Measurements from ENCODE around the gene LONP1. TPM values are rescaled to one million over a fixed set of nuclear protein-coding genes. Genes with fewer than 3 reads are reported as not detected.
A peak's percentile ranks its signal among the peaks of the same experiment; 100 is the strongest.
"Not testable (repeated sequence)": the region's sequence is repeated elsewhere in the genome, so short reads cannot be mapped to it uniquely, and the experiment has no call there.

LONP1 gene
- total RNA-seq, 2 experiments from 2014 or later, result 134 to 141 TPM

- Mint-ChIP-seq H3K9me3 (ENCODE audit: low read depth) (no peaks in the 10 kb centered on the region), H3K27ac (no peak overlapping the region), H3K27me3 (no peaks in the 10 kb centered on the region), H3K4me1 (peaks cover 27% of the 10 kb centered on the region), H3K4me3 (no peak overlapping the region), H3K36me3 (peaks cover 45% of the 10 kb centered on the region)
- CTCF ChIA-PET, result no interaction called here
- DNase-seq (no peak), ATAC-seq (no peak)
Observed at GRCh38 chr19:5694167-5694955, 25.6 kb downstream of the LONP1 start.

- Mint-ChIP-seq H3K27me3 (no peaks in the 10 kb centered on the region), H3K9me3 (ENCODE audit: low read depth) (no peaks in the 10 kb centered on the region), H3K27ac (no peak overlapping the region), H3K4me1 (peaks cover 31% of the 10 kb centered on the region), H3K4me3 (no peak overlapping the region), H3K36me3 (peaks cover 38% of the 10 kb centered on the region)
- CTCF ChIA-PET, result no interaction called here
- DNase-seq, result no peak
- no peak for ATAC-seq
Observed at GRCh38 chr19:5693195-5694166, 26.5 kb downstream of the LONP1 start.

DNA sequence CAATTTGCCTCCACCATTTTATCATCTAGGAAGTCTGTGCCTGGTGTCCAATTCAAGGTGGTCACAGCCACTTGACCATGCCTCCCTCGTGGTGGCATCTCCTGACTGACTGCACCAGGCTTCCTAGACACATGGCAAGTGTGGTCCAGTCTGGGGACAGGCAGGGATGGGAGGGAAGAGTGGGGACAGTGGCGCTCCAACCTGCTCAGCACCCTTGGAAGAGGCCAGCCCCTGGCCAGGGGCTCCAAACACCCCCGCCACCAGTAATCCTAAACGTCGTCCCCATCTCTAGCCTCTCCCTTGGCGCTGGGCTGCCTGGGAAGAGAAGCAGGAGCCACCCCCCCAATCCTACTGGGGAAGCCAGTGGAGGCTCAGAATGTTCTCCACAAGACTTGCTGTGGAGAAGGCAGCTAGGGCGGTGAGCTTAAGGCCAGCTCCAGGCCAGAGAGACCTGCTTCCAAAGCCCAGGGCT, 27.2 kb downstream of the LONP1 start:
- H3K27ac Mint-ChIP-seq, result peak overlapping the region; percentile 92
- H3K4me1 Mint-ChIP-seq, result peaks cover 35% of the 10 kb centered on the region
- no peaks in the 10 kb centered on the region for H3K27me3 Mint-ChIP-seq
- H3K4me3 Mint-ChIP-seq, result peak overlapping the region; percentile 98
- DNase-seq, result no peak
- no peaks in the 10 kb centered on the region for H3K9me3 Mint-ChIP-seq (ENCODE audit: low read depth)
- no peak for ATAC-seq
- peaks cover 38% of the 10 kb centered on the region for H3K36me3 Mint-ChIP-seq
- CTCF ChIA-PET, result no interaction called here

DNA sequence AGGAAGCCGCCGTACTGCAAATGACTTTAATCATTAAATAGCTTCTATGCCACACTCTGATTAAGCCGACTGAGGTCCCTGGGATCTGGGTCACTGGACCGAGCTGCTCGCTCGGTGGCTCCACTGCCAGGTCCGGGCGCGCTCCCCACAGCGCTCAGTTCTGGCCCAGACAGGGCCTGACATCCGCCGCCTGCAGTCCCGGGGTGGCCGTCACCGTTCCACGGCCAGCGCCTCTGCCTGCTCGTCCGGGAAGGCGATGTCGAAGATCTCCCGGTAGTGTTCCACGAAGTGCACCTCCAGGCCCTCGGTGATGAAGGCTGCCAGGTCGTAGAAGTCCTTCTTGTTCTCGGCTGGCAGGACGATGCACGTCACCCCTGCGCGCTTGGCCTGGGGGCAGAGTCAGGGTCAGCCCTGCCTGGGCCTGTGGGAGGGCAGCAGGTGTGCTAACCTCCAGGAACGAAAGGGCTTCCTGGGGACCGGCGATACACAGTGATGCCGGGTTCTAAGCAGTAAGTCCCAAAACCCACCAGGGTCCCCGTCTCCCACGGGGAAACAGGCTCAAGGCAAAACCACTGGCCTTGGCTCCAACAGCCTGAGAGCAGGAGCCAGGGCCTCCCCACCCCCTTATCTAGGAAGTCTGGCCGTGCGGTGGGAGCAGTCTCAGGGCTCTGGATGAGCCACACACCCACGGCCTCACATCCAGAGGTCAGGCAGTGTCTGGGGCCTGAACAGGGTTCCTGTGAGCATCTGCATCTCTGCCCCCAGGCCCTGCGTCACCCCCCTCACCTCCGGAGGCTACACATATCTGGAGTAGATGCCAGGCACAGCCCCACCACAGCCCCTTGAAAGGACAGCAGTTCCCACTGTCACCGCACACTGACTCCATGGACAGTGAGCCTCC, 27.9 kb downstream of the LONP1 start:
- Mint-ChIP-seq H3K4me1 (peaks cover 35% of the 10 kb centered on the region), H3K4me3 (peak overlapping the region; percentile 98), H3K36me3 (peaks cover 38% of the 10 kb centered on the region), H3K27me3 (no peaks in the 10 kb centered on the region), H3K27ac (peak overlapping the region; percentile 92), H3K9me3 (ENCODE audit: low read depth) (no peaks in the 10 kb centered on the region)
- no peak for DNase-seq
- CTCF ChIA-PET, result interaction anchor here (1.2 to 7.9 kb wide), 6 partner anchors 22 to 112 kb away, joined by 3 to 122 read pairs (median 4); partner anchors contain the start of genes CATSPERD, DUS3L, LONP1 and SAFB
- no peak for ATAC-seq

- Mint-ChIP-seq H3K27me3 (no peaks in the 10 kb centered on the region), H3K4me3 (peak overlapping the region; percentile 98), H3K9me3 (ENCODE audit: low read depth) (no peaks in the 10 kb centered on the region), H3K36me3 (peaks cover 36% of the 10 kb centered on the region), H3K4me1 (peaks cover 38% of the 10 kb centered on the region), H3K27ac (peak overlapping the region; percentile 92)
- CTCF ChIA-PET, result interaction anchor here (0.7 to 7.9 kb wide), 9 partner anchors 12 to 277 kb away, joined by 3 to 122 read pairs (median 4); partner anchors contain the start of genes CATSPERD, DUS3L, LONP1 and SAFB
- ATAC-seq (no peak), DNase-seq (peak; percentile 55)
Observed at GRCh38 chr19:5690955-5691821, 28.8 kb downstream of the LONP1 start.

- Mint-ChIP-seq H3K4me1 (peaks cover 42% of the 10 kb centered on the region), H3K27me3 (no peaks in the 10 kb centered on the region), H3K36me3 (peaks cover 36% of the 10 kb centered on the region), H3K27ac (peak within 1 kb of the TSS; percentile 92), H3K4me3 (peak within 1 kb of the TSS; percentile 98), H3K9me3 (ENCODE audit: low read depth) (no peaks in the 10 kb centered on the region)
- CTCF ChIA-PET, result interaction anchor here (0.6 to 7.9 kb wide), 23 partner anchors 9 to 288 kb away, joined by 3 to 122 read pairs (median 5); partner anchors contain the start of genes CATSPERD, DUS3L, LONP1 and RANBP3
- peak; percentile 99 for DNase-seq
- ATAC-seq, result peak; percentile 63
Observed at GRCh38 chr19:5690125-5690954, 29.6 kb downstream of the LONP1 start, which contains the start of gene RPL36. RPL36 (plus strand) TSS chr19:5690295; CDS start chr19:5690508, 213 bp downstream.

- Mint-ChIP-seq H3K27ac (peak overlapping the region; percentile 1), H3K4me1 (peaks cover 34% of the 10 kb centered on the region), H3K36me3 (peaks cover 25% of the 10 kb centered on the region)
- H3K27me3 Mint-ChIP-seq; H3K4me3 Mint-ChIP-seq; DNase-seq; ATAC-seq; H3K9me3 Mint-ChIP-seq (ENCODE audit: low read depth): not testable (repeated sequence)
- CTCF ChIA-PET, result interaction anchor here (0.6 to 7.9 kb wide), 6 partner anchors 24 to 106 kb away, joined by 3 to 122 read pairs (median 12); partner anchors contain the start of genes CATSPERD, DUS3L and LONP1
Observed at GRCh38 chr19:5688262-5688881, 31.6 kb downstream of the LONP1 start.

DNA sequence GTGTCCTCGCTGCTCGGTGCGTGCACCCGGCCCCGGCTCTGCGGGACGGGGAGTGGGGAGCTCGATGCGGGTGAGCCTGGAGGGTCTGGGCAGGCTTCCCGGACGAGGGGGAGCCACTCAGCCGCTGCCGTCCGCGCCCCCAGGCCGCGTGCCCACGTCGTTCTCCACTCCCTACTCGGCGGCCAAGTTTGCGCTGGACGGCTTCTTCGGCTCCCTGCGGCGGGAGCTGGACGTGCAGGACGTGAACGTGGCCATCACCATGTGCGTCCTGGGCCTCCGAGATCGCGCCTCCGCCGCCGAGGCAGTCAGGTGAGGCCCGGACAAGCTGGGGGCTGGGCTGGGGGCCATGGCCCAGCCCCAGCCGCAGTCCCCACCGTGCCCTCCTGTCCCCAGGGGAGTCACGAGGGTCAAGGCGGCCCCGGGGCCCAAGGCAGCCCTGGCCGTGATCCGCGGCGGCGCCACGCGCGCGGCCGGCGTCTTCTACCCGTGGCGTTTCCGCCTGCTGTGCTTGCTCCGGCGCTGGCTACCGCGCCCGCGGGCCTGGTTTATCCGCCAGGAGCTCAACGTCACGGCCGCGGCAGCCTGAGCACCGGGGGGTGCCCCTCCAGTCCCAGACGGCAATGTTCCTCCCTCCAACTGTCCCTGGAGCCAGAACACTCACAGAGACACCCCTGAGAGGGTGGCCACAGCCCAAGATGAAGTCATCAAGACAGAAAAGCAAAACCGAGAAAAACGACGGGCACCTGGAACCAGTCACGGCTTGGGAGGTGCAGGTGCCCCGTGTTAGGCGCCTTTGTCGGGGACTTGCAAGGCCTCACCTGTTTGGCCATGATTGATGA, 32.4 kb downstream of the LONP1 start:
- CTCF ChIA-PET, result interaction anchor here (0.9 to 7.9 kb wide), 13 partner anchors 17 to 280 kb away, joined by 3 to 122 read pairs (median 6); partner anchors contain the start of genes CATSPERD, DUS3L, LONP1 and SAFB
- H3K4me1 Mint-ChIP-seq, result peaks cover 30% of the 10 kb centered on the region
- H3K4me3 Mint-ChIP-seq, result peak overlapping the region; percentile 78
- DNase-seq (no peak), ATAC-seq (no peak)
- H3K9me3 Mint-ChIP-seq (ENCODE audit: low read depth), result no peaks in the 10 kb centered on the region
- no peaks in the 10 kb centered on the region for H3K27me3 Mint-ChIP-seq
- peaks cover 19% of the 10 kb centered on the region for H3K36me3 Mint-ChIP-seq
- H3K27ac Mint-ChIP-seq, result no peak overlapping the region

DNA sequence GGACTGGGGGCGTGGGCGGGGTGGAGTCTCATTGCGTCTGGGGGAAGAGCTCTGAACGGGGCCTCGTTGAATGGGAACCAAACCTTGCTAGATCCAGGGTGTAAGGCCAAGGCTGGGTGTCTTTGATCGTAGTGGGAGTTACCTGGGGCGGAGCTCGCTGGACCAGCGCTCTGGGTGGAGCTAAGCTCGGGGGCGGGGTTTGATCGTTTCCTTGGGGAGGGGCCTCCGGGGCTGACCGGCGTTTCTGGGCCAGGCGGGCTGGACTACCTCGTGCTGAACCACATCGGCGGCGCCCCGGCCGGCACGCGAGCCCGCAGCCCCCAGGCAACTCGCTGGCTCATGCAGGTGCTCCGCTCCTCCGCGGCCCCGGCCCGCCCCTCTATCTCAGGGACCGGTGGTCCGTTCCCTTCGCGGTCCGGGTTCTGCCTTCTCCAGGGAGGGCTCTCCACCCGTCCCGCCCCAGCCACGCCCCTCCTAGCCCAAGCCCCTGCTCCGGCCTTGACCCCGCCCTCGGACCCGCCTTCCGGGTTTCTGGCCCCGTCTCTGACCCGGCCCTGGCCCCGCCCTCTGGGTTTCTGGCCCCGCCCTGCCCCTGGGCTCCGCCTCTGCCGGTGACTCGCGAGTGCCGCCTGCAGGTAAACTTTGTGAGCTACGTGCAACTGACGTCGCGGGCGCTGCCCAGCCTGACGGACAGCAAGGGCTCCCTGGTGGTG, 33.1 kb downstream of the LONP1 start:
- CTCF ChIA-PET, result interaction anchor here (0.7 to 7.9 kb wide), 15 partner anchors 16 to 439 kb away, joined by 3 to 122 read pairs (median 5); partner anchors contain the start of genes CATSPERD, DUS3L, LONP1 and SAFB
- peak overlapping the region; percentile 93 for H3K27ac Mint-ChIP-seq
- peak; percentile 75 for ATAC-seq
- peaks cover 12% of the 10 kb centered on the region for H3K36me3 Mint-ChIP-seq
- DNase-seq, result peak; percentile 99
- no peaks in the 10 kb centered on the region for H3K9me3 Mint-ChIP-seq (ENCODE audit: low read depth)
- no peaks in the 10 kb centered on the region for H3K27me3 Mint-ChIP-seq
- H3K4me3 Mint-ChIP-seq, result peak overlapping the region; percentile 78
- H3K4me1 Mint-ChIP-seq, result peaks cover 22% of the 10 kb centered on the region

Measured in activated CD8-positive, alpha-beta memory T cell treated with anti-CD3 and anti-CD28 coated beads, Interleukin-2, amount 10 ng/mL, durations not matched to agents 7 days and 5 days (primary cell).